PC-9 (cell line): ENCODE data around the gene DIDO1.

ENCODE experiments used
- CTCF ChIP-seq: fragments of 200-600 bp; sonication (generic); conservative IDR thresholded peaks from 2 replicates; pipeline ENCODE4 v1.6.1; 2017; ENCODE audit warnings: mixed run types, antibody characterized with exemption, mild to moderate bottlenecking, moderate library complexity
- EZH2 ChIP-seq: fragments of 200-600 bp; sonication (generic); IDR thresholded peaks from 2 replicates; pipeline ENCODE4 v1.8.0; 2017; ENCODE audit warnings: antibody characterized with exemption, low read depth

- no peak for TF ChIP-seq CTCF
- TF ChIP-seq EZH2: no peak
These were observed 54.0 kb downstream of the DIDO1 start for GRCh38 chr20:62872184-62872847.
